ENCODE measurements around the gene C3orf20. TPM values are rescaled to one million over a fixed set of nuclear protein-coding genes. Genes with fewer than 3 reads are reported as not detected.

Gene C3orf20
- total and polyA plus RNA-seq, 9 of the 15 experiments (the other 6 are each of a cell fraction or from before 2014, with no cell fraction given), result 0.04 TPM; not detected in 8

DNA sequence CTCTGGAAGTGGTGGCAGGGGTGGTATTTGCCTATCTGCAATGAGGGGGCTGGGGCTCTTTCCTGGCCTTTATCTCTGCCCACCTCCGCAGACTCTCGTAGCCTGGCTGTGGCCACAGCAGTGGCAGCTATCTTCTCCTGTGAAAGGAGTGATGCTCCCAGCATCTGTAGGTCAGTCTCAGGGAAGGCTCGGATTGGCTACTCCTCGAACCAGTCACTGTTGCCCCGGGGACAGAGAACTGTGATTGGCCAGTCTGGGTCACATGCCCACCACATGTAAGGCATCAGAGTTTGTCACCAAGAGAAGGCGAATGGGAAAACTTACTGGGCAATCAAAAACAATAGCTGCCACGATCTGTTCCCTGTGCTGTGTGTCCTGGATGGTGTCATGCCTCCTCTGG lies 113.7 kb downstream of the C3orf20 start (continued):
- no peak for TF ChIP-seq HDAC3 (IDR thresholded peaks at IDR 0.05; ENCODE audit: borderline replicate concordance, partially characterized antibody)
- no peak for TF ChIP-seq NRF1 (conservative IDR thresholded peaks at IDR 0.05 in 1 of 2, IDR thresholded peaks at IDR 0.05 in 1 of 2)
- TF ChIP-seq, protein P1, sequence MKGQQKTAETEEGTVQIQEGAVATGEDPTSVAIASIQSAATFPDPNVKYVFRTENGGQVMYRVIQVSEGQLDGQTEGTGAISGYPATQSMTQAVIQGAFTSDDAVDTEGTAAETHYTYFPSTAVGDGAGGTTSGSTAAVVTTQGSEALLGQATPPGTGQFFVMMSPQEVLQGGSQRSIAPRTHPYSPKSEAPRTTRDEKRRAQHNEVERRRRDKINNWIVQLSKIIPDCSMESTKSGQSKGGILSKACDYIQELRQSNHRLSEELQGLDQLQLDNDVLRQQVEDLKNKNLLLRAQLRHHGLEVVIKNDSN (CRISPR knock-in tag; IDR thresholded peaks at IDR 0.05), result peak; percentile 85
- no peak for TF ChIP-seq EP400 (IDR thresholded peaks at IDR 0.05)
- no peak for TF ChIP-seq SMC3 (conservative IDR thresholded peaks at IDR 0.05; ENCODE audit: insufficient read depth, low read depth, low read length)
- TF ChIP-seq RBM25 (IDR thresholded peaks at IDR 0.05; ENCODE audit: low read depth, low read length, severe bottlenecking), result peak; percentile 18
- peak; percentile 12 for TF ChIP-seq ZFP36 (IDR thresholded peaks at IDR 0.05; ENCODE audit: low read depth, low read length, partially characterized antibody)
- TF ChIP-seq DEAF1 (CRISPR knock-in tag; IDR thresholded peaks at IDR 0.05), result no peak
- TF ChIP-seq SIX5 (IDR thresholded peaks at IDR 0.05; ENCODE audit: borderline replicate concordance in 1 of 2, insufficient read depth in 1 of 2, low read depth in 1 of 2, low read length in 2 of 2), result no peak
